Stimulated activated CD4-positive, alpha-beta T cell treated with anti-CD3 and anti-CD28 coated beads, Interleukin-1b, Interleukin-23, amount 100 ng/mL, for 24 hours (primary cell): Measurements from ENCODE around the gene MAPK8.

Experiments
- DNase-seq, 4 experiments: peaks; one replicate each; pipeline ENCODE4 v3.0.0-alpha.2; 2020; ENCODE audit warnings: low read depth in 4 of 4, low spot score in 1 of 4

Gene MAPK8

GRCh38 chr10:48381971-48382370 lies 75.5 kb downstream of the MAPK8 start:
- no peak for DNase-seq

- DNase-seq: no peak
Observed at GRCh38 chr10:48382982-48383381, 76.5 kb downstream of the MAPK8 start.

GRCh38 chr10:48383393-48383792 lies 76.9 kb downstream of the MAPK8 start:
- DNase-seq: no peak

DNA sequence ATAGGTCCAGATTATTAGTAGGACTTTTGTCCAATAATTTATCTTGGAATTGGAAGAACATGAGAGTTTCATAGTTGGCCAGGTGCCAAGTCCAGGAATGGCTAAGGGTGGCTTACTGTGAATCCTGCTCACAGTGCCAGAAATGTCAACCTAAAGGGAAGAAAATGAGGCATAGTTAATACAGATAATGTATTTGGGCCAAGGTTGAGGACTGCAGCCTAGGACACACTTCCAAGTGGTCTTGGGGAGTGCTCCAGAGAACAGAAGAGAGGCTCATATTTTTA lies 78.2 kb downstream of the MAPK8 start:
- no peak for DNase-seq

DNA sequence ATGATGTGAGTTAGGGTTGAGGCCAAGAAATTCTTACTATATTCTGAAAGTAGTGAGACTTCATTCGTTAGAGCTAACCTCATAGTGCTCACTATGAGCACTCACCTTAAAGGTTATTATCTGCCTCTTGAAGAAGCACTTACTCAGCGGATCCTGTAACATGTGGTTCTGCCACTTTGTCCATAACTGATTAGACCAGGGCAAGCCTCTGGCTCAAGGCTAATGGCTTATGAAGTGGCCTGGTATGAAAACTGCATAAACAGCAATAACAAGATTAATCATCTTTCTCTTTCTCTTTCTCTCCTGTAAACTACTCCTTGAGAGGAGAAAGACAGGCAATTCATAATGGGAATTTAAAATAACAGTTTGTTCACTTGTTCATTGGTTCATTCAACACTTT lies 82.8 kb downstream of the MAPK8 start:
- no peak for DNase-seq

DNA sequence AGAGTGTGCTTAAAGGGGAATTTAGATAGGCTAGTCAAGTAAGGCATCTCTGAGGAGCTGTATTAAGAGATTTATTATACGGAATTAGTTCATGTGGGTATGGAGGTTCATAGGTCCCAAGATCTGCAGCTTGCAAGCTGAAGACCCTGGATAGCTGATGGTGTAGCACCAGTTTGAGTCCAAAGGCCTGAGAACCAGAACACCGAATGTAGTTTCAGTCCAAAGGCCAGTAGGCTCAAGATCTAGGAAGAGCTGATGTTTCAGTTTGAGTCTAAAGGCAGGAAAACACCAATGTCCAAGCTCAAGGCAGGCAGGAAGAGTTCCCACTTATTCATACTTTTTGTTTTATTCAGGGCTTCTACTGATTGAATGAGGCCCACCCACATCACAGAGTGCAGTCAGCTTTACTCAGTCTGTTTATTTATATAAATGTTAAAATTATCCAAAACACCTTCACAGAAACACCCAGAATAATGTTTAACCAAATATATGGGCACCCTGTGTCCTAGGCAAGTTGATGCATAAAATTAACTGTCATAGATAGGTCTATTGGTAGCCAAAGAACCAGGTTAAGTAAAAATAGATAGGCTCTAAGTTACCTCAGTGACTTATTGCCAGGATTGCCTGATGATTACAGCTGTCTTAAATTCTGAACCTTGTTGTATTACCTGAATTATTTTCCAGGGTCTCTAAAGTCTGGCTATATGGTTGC lies 83.5 kb downstream of the MAPK8 start:
- DNase-seq: no peak

DNA sequence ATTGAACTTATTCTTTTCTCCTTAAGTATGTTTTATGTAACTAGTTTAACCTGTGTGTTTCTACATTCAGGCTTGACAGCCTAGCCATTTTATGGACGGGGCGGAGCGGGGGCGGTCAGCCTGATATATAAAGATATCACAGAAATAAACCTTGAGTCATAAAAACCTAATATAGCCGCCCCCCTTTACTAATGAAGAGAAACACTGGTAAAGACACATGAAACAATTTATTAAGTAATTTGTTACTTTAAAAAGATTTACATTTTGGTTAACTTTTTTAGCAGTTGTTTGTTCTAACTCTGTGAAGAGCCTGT lies 84.0 kb downstream of the MAPK8 start:
- no peak for DNase-seq

DNA sequence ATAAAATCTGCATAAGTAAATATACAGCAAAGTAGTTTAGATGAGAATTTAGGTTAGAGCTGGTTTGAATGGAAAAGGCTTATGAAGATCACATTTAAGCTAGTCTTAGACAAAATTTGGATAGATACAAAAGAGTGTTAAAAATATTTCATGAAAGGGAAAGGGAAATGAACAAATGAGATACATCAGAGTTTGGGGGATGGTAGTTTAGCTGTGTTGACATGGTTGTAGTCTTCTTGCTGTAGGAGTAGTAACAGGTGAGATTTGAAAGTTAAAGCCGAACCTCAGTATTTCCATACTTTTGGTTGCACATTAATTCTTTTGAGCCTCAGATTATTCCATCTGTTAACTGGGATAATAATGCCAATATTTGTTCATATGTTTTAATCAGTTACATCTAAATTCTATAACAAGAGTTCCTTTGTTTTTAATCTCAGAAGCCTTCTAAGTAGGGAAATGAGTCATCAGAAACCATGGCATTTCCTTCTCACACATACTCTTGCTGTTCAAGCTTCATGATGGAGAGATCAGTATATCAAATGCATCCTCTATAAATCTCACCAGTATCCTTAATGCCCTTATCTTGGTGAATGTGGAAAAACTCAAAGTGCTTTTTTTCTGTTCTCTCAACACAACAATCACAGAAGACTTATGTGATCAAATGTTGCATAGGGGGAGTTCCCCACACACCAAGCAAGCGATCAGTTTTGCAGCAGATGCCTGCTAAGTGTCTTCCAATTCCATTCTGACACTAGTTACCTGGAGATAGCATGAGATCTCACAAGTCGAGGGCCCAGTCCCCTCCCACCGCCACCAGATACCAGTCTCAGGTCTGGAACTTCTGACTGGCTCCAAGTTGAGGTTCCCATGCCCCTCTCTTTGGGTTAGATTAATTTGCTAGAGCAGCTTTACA lies 84.7 kb downstream of the MAPK8 start:
- no peak for DNase-seq

- DNase-seq: no peak
Observed at GRCh38 chr10:48391994-48392393, 85.5 kb downstream of the MAPK8 start.

DNA sequence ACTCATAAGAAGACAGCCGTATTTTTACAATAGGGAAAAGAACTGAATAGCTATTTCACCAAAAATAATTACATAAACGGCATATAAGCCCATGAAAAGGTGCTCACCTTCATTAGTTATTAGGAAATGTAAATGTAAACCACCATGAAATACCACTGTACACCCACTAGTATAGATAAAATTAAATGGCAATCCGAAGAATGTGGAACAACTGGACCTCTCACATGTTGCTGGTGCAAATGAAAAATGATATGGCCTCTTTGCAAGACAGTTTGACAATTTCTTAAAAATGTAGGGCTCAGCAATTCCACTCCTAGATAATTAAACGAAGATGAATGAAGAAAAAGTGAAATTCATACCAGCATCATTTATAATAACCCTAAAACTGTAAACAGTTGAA lies 91.8 kb downstream of the MAPK8 start:
- no peak for DNase-seq

DNA sequence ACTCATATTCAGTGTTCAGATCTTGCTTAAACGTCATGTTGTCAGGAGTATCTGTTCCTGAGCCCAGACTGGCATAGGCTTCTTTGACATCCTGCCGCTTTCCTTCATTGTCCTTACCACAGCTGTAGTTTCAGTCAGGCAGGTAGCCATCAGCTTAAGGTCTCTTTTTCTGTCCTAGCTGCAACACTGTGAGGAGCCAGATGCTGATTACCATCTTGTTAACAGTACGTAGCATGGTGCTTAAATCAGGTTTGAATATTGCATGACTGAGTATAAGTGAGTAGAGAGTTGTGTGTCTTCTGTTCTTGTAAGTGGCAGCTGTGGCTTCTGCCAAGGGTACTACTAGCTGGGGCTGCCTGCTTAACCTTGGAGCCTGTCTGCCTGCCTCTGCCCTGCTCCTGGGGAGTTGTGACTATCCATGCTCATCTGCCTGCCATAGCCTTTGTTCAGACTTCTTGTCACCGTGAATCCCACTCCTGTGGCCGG lies 92.6 kb downstream of the MAPK8 start:
- DNase-seq: no peak

DNA sequence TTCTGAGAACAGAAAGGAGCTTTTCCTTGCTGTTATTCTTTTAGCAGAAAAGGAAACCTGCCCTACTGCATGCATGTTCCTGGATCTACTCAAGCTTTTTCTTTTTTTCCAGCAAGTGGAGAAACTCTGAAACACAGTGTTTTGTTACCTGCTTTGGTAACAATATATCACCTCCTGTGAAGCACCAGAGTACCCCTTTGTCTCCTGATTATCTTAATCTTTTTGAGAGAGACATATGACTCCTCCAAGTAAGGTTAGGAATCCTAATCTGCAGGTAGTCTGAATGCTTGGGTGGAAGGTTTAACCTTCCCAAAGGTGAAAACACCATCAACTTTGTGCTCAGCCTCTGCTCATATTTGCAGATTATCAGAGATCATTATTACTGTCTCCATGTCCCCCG lies 93.1 kb downstream of the MAPK8 start:
- no peak for DNase-seq

GRCh38 chr10:48400129-48400849 lies 93.8 kb downstream of the MAPK8 start:
- DNase-seq: no peak

GRCh38 chr10:48400850-48401220 lies 94.4 kb downstream of the MAPK8 start:
- no peak for DNase-seq

DNA sequence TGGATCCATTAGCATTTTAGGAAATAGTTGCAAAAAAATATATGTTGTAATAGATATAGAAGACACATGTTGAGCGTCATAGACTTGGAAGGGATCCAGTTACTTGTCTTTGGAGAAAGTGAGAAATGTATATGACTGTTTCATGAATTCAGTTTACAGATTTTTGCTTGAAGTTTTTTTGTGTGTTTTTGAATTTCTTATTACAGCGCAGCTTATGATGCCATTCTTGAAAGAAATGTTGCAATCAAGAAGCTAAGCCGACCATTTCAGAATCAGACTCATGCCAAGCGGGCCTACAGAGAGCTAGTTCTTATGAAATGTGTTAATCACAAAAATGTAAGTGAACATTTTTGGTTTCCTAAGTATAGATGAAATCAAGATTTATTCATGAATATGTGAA lies 98.2 kb downstream of the MAPK8 start:
- DNase-seq: no peak

DNA sequence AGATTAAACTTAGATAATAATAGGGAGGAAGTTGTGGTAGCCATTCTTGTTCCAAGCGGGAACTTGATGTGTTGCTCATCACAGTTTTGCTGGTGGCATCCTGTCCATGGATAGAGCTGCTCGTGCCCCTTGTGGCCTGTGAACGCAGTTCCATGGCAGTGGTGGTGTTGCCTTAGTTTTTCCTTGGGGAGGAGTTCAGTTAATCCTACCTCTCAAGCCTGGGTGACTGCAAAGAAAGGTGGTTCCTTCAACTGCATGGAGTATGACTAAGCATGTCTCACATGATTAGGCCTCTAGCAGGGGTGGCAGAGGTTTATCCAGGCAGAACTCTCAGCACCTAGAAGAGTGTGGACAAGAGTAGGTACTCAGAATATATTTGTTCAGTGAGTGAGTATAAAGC lies 99.7 kb downstream of the MAPK8 start:
- no peak for DNase-seq

DNA sequence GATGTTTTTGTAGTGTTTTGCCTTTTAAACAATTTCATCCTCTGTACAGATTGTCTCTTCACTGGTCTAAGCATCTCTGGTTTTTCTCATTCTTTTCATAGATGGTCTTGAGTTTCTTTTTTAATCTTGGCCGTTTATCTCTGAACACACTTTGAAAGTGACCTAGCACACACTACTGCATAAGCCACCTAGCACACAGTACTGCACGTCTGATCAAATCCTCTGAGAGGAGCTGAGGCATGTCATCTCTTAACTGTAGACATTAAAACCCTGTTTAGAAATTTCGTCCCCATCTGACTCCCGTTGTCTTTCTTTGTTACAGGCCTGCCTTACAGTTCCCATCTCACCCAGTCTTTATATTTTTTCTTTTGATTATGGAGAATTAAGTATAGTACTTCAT lies 100.2 kb downstream of the MAPK8 start:
- DNase-seq: no peak

DNA sequence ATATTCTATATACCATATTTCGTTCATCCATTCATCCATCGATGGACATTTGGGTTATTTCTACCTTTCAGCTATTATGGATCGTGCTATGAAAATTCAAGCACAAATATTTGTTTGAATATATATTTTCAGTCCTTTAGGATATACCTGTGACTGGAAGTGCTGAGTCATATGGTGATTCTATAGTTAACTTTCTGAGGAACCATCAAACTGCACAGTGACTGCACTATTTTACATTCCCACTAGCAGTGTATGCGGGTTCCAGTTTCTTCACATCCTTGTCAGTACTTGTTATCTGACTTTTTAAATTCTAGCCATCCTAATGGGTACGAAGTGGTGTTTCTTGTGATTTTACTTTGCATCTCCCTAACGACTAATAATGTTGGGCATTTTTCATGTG lies 104.0 kb downstream of the MAPK8 start:
- no peak for DNase-seq

DNA sequence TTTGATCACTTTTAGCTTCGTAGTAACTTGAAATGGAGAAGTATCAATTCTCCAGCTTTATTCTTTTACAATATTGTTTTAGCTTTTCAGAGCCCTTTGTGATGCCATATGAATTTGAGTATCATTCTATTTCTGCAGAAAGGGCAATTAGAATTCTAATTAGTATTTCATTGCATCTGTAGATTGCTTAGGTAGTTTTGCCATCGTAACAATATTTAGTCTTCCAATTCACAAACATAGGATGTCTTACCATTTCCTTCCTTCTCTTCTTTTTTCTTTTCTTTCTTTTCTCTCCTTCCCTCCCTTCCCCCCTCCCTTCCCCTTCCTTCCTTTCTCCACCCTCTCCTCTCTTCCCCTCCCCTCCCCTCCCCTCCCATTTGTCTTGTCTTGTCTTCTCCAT lies 105.0 kb downstream of the MAPK8 start:
- DNase-seq: no peak

GRCh38 chr10:48412081-48412480 lies 105.6 kb downstream of the MAPK8 start:
- no peak for DNase-seq

DNA sequence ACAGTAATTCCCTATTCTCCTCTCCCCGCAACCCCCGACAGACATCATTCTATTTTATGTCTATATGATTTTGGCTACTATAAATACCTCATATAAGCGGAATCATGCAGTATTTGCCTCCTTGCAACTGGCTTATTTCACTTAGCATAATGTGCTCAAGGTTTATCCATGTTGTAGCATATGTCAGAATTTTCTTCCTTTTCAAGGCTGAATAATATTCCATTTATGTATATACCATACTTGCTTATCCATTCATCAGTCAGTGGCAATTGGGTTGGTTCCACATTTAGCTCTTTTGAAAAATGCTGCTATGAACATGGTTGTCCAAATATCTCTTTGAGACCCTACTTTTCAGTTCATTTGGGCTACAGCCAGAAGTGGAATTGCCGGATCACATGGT lies 106.5 kb downstream of the MAPK8 start:
- DNase-seq: no peak

- DNase-seq: no peak
Observed at GRCh38 chr10:48414160-48414559, 107.7 kb downstream of the MAPK8 start.
